HepG2 (cell line): Measurements from ENCODE around the gene RNF123. TPM values are rescaled to one million over a fixed set of nuclear protein-coding genes. Genes with fewer than 3 reads are reported as not detected.

Source experiments
- AGO2 ChIP-seq: fragments of 200-400 bp; formaldehyde crosslinking; optimal IDR thresholded peaks from 2 replicates; pipeline ENCODE3; 2017; ENCODE audit warnings: mild to moderate bottlenecking, low read depth, low read length, moderate library complexity
- BRCA1 ChIP-seq: sonication (generic); formaldehyde crosslinking; IDR thresholded peaks from 2 replicates; pipeline ENCODE4 v1.4.0; 2020; ENCODE audit warnings: missing genetic modification reagents
- CENPT ChIP-seq: sonication (generic); formaldehyde crosslinking; IDR thresholded peaks from 2 replicates; pipeline ENCODE4 v1.8.0; 2022; ENCODE audit warnings: low read depth, mild to moderate bottlenecking, moderate library complexity, missing genetic modification reagents
- CENPX ChIP-seq: sonication (generic); formaldehyde crosslinking; IDR thresholded peaks from 2 replicates; pipeline ENCODE4 v1.9.0; 2021; ENCODE audit warnings: mild to moderate bottlenecking, missing genetic modification reagents, moderate library complexity
- E2F5 ChIP-seq: sonication (generic); formaldehyde crosslinking; conservative IDR thresholded peaks from 2 replicates; pipeline ENCODE4 v1.4.0; 2020; ENCODE audit warnings: missing genetic modification reagents
- FLYWCH1 ChIP-seq: sonication (generic); formaldehyde crosslinking; IDR thresholded peaks from 2 replicates; pipeline ENCODE4 v1.8.1; 2023; ENCODE audit warnings: mild to moderate bottlenecking, missing genetic modification reagents
- HNRNPH1 ChIP-seq: fragments of 200-400 bp; formaldehyde crosslinking; optimal IDR thresholded peaks from 2 replicates; pipeline ENCODE3; 2017; ENCODE audit warnings: mild to moderate bottlenecking, low read depth, low read length
- KDM6A ChIP-seq: IDR thresholded peaks from 2 replicates; pipeline ENCODE4 v1.6.1; 2016; ENCODE audit warnings: low read depth
- MED1 ChIP-seq: sonication (generic); formaldehyde crosslinking; IDR thresholded peaks from 2 replicates; pipeline ENCODE4 v1.4.0; 2020; ENCODE audit warnings: missing genetic modification reagents
- NKX3-1 ChIP-seq: sonication (generic); formaldehyde crosslinking; IDR thresholded peaks from 2 replicates; pipeline ENCODE4 v1.5.0; 2020; ENCODE audit warnings: missing genetic modification reagents
- PPARG ChIP-seq: conservative IDR thresholded peaks from 2 replicates; pipeline ENCODE4 v1.6.1; 2016; ENCODE audit warnings: missing biosample characterization, missing genetic modification reagents
- RFX1 ChIP-seq: fragments of 450-650 bp; IDR thresholded peaks from 2 replicates; pipeline ENCODE4 v1.6.1; 2017
- SMAD3 ChIP-seq: sonication (generic); formaldehyde crosslinking; IDR thresholded peaks from 2 replicates; pipeline ENCODE4 v1.4.0; 2020; ENCODE audit warnings: missing genetic modification reagents
- SUZ12 ChIP-seq: fragments of 150-350 bp; IDR thresholded peaks from 2 replicates; pipeline ENCODE4 v1.6.1; 2014; ENCODE audit warnings: low read depth, low read length
- TCF7L2 ChIP-seq: IDR thresholded peaks from 2 replicates; pipeline ENCODE4 v1.6.1; 2011; ENCODE audit warnings: mild to moderate bottlenecking, low read depth, low read length, moderate library complexity
- ZNF276 ChIP-seq: sonication (generic); formaldehyde crosslinking; IDR thresholded peaks from 2 replicates; pipeline ENCODE4 v1.4.0; 2020; ENCODE audit warnings: mild to moderate bottlenecking, low read depth, missing genetic modification reagents
- ZNF282 ChIP-seq: fragments of 450-650 bp; IDR thresholded peaks from 2 replicates; pipeline ENCODE4 v1.6.1; 2018; ENCODE audit not compliant: partially characterized antibody
- ZNF292 ChIP-seq: sonication (generic); formaldehyde crosslinking; IDR thresholded peaks from 2 replicates; pipeline ENCODE4 v1.8.1; 2022; ENCODE audit warnings: mild to moderate bottlenecking, low read depth, missing genetic modification reagents, borderline replicate concordance
- ZNF33B ChIP-seq: sonication (generic); formaldehyde crosslinking; IDR thresholded peaks from 2 replicates; pipeline ENCODE4 v1.5.1; 2020; ENCODE audit warnings: mild to moderate bottlenecking, missing genetic modification reagents
- ZNF549 ChIP-seq: sonication (generic); formaldehyde crosslinking; IDR thresholded peaks from 2 replicates; pipeline ENCODE4 v1.5.0; 2020; ENCODE audit warnings: missing genetic modification reagents
- ZNF572 ChIP-seq: sonication (generic); formaldehyde crosslinking; IDR thresholded peaks from 2 replicates; pipeline ENCODE4 v1.5.1; 2020; ENCODE audit warnings: mild to moderate bottlenecking, missing genetic modification reagents
- ZNF747 ChIP-seq: sonication (generic); formaldehyde crosslinking; IDR thresholded peaks from 2 replicates; pipeline ENCODE4 v1.8.1; 2023; ENCODE audit warnings: missing genetic modification reagents, mild to moderate bottlenecking, borderline replicate concordance
- ZNF792 ChIP-seq: IDR thresholded peaks from 2 replicates; pipeline ENCODE4 v1.6.1; 2016
- polyA plus RNA-seq, 8 experiments: library from polyadenylated mRNA; depleted of rRNA in 3 of 8; stranded (reverse) in 7 of 8; unstranded in 1 of 8; fragments of >200 nt; fragmentation: Illumina TruSeq in 4 of 8; extraction: Trizol in 4 of 8; gene quantifications; 2 replicates each; pipeline versions ENCODE4 v1.2.1 to v1.2.3, GENCODE V29; 2011 to 2016; ENCODE audit warnings: low read depth in 4 of 8, missing spikeins in 1 of 8, mixed read lengths in 1 of 8; ENCODE audit not compliant: insufficient read depth in 1 of 8
- total RNA-seq, 5 experiments: library from RNA; depleted of rRNA; stranded (reverse); fragments of >200 nt; fragmentation: Illumina TruSeq; extraction: Trizol; gene quantifications; 2 replicates each; pipeline ENCODE4 v1.2.3, GENCODE V29; 2016; ENCODE audit warnings: low read depth in 1 of 5
- TF ChIP-seq, protein P1 (sequence below): sonication (generic); formaldehyde crosslinking; IDR thresholded peaks from 2 replicates; pipeline ENCODE4 v1.5.0; 2020; ENCODE audit warnings: mild to moderate bottlenecking, missing genetic modification reagents
- TF ChIP-seq, protein P2 (sequence below): IDR thresholded peaks from 2 replicates; pipeline ENCODE4 v1.4.0; 2020; ENCODE audit warnings: mild to moderate bottlenecking, missing genetic modification reagents

The RNF123 gene
- total and polyA plus RNA-seq, 2 of the 13 experiments (the other 11 are each of a cell fraction or from before 2014, with no cell fraction given): 29.9 to 82.2 TPM

DNA sequence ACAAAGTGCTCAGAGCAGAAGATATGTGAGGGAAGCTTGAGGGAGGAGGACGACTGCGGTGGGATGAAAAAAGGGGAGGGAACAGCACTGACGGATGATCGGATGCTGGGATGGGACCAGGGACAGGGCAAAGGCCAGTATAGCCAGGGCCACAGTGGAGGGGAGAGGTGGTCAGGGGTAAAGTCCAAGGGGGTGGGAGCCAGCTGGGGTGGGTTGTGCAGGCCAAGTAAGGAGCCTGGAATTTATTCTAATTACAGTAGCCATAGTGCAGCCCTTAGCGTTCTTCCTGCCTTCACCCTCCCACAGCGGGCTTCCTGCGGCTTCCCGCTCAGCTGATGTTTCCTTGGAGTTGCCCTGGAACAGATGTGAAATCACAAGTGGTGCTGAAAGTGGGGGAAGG is 22.8 kb upstream of the RNF123 start (continued):
- no peak for TF ChIP-seq SMAD3 (CRISPR knock-in tag)
- TF ChIP-seq BRCA1 (CRISPR knock-in tag): no peak
- peak; percentile 47; the same call in 1 of the 2 replicates for TF ChIP-seq PPARG (CRISPR knock-in tag)
- TF ChIP-seq, protein P1, sequence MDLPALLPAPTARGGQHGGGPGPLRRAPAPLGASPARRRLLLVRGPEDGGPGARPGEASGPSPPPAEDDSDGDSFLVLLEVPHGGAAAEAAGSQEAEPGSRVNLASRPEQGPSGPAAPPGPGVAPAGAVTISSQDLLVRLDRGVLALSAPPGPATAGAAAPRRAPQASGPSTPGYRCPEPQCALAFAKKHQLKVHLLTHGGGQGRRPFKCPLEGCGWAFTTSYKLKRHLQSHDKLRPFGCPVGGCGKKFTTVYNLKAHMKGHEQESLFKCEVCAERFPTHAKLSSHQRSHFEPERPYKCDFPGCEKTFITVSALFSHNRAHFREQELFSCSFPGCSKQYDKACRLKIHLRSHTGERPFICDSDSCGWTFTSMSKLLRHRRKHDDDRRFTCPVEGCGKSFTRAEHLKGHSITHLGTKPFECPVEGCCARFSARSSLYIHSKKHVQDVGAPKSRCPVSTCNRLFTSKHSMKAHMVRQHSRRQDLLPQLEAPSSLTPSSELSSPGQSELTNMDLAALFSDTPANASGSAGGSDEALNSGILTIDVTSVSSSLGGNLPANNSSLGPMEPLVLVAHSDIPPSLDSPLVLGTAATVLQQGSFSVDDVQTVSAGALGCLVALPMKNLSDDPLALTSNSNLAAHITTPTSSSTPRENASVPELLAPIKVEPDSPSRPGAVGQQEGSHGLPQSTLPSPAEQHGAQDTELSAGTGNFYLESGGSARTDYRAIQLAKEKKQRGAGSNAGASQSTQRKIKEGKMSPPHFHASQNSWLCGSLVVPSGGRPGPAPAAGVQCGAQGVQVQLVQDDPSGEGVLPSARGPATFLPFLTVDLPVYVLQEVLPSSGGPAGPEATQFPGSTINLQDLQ (CRISPR knock-in tag): no peak
- no peak for TF ChIP-seq ZNF747 (CRISPR knock-in tag)
- no peak for TF ChIP-seq TCF7L2
- TF ChIP-seq KDM6A (CRISPR knock-in tag): 0 out of 2 replicates have a peak, but pooled peaks have one; percentile 67
- TF ChIP-seq CENPT (CRISPR knock-in tag): no peak
- TF ChIP-seq, protein P2, sequence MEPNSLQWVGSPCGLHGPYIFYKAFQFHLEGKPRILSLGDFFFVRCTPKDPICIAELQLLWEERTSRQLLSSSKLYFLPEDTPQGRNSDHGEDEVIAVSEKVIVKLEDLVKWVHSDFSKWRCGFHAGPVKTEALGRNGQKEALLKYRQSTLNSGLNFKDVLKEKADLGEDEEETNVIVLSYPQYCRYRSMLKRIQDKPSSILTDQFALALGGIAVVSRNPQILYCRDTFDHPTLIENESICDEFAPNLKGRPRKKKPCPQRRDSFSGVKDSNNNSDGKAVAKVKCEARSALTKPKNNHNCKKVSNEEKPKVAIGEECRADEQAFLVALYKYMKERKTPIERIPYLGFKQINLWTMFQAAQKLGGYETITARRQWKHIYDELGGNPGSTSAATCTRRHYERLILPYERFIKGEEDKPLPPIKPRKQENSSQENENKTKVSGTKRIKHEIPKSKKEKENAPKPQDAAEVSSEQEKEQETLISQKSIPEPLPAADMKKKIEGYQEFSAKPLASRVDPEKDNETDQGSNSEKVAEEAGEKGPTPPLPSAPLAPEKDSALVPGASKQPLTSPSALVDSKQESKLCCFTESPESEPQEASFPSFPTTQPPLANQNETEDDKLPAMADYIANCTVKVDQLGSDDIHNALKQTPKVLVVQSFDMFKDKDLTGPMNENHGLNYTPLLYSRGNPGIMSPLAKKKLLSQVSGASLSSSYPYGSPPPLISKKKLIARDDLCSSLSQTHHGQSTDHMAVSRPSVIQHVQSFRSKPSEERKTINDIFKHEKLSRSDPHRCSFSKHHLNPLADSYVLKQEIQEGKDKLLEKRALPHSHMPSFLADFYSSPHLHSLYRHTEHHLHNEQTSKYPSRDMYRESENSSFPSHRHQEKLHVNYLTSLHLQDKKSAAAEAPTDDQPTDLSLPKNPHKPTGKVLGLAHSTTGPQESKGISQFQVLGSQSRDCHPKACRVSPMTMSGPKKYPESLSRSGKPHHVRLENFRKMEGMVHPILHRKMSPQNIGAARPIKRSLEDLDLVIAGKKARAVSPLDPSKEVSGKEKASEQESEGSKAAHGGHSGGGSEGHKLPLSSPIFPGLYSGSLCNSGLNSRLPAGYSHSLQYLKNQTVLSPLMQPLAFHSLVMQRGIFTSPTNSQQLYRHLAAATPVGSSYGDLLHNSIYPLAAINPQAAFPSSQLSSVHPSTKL (CRISPR knock-in tag): no peak; the same call in none of the 2 replicates
- no peak for TF ChIP-seq SUZ12
- no peak for TF ChIP-seq RFX1
- TF ChIP-seq ZNF549: no peak
- peak; percentile 98 for TF ChIP-seq ZNF282
- TF ChIP-seq ZNF792: 0 out of 2 replicates have a peak, but pooled peaks have one; percentile 16
- no peak for TF ChIP-seq NKX3-1
- TF ChIP-seq FLYWCH1 (CRISPR knock-in tag): no peak
- no peak for TF ChIP-seq ZNF276 (CRISPR knock-in tag)
- no peak for TF ChIP-seq AGO2
- TF ChIP-seq ZNF572 (CRISPR knock-in tag): no peak
- TF ChIP-seq HNRNPH1: no peak
- no peak for TF ChIP-seq ZNF33B (CRISPR knock-in tag)
- no peak for TF ChIP-seq ZNF292 (CRISPR knock-in tag)
- no peak for TF ChIP-seq CENPX
- no peak for TF ChIP-seq MED1
- TF ChIP-seq E2F5 (CRISPR knock-in tag): no peak
